ENCODE measurements around the gene MYO1B.
A peak's percentile ranks its signal among the peaks of the same experiment; 100 is the strongest.

The MYO1B gene

GRCh38 chr2:191226196-191226595 lies 19.0 kb upstream of the MYO1B start:
- no peak for DNase-seq (ENCODE audit: low spot score)

- DNase-seq (ENCODE audit: low spot score) = no peak
Observed at GRCh38 chr2:191228333-191228732, 16.9 kb upstream of the MYO1B start.

GRCh38 chr2:191228861-191229260 lies 16.3 kb upstream of the MYO1B start:
- DNase-seq (ENCODE audit: low spot score) = no peak

GRCh38 chr2:191230174-191230573 lies 15.0 kb upstream of the MYO1B start:
- no peak for DNase-seq (ENCODE audit: low spot score)

GRCh38 chr2:191231995-191232394 lies 13.2 kb upstream of the MYO1B start:
- DNase-seq (ENCODE audit: low spot score) = no peak

GRCh38 chr2:191233533-191233932 lies 11.7 kb upstream of the MYO1B start:
- no peak for DNase-seq (ENCODE audit: low spot score)

- no peak for DNase-seq (ENCODE audit: low spot score)
Observed at GRCh38 chr2:191234376-191234775, 10.8 kb upstream of the MYO1B start.

GRCh38 chr2:191240871-191241270 lies 4.3 kb upstream of the MYO1B start:
- DNase-seq (ENCODE audit: low spot score) = no peak

GRCh38 chr2:191241418-191241817 lies 3.8 kb upstream of the MYO1B start:
- no peak for DNase-seq (ENCODE audit: low spot score)

- no peak for DNase-seq (ENCODE audit: low spot score)
Observed at GRCh38 chr2:191243154-191243553, 2.0 kb upstream of the MYO1B start.

GRCh38 chr2:191244350-191244749 lies 854 bp upstream of the MYO1B start:
- DNase-seq (ENCODE audit: low spot score) = no peak

- peak; percentile 50 for DNase-seq (ENCODE audit: low spot score)
Observed at GRCh38 chr2:191245869-191246531, 796 bp downstream of the MYO1B start.

- DNase-seq (ENCODE audit: low spot score) = no peak
Observed at GRCh38 chr2:191246820-191247380, 1.7 kb downstream of the MYO1B start.

- peak; percentile 75 for DNase-seq (ENCODE audit: low spot score)
Observed at GRCh38 chr2:191247381-191248057, 2.3 kb downstream of the MYO1B start.

- DNase-seq (ENCODE audit: low spot score) = no peak
Observed at GRCh38 chr2:191249156-191249813, 4.1 kb downstream of the MYO1B start.

GRCh38 chr2:191250400-191250799 lies 5.2 kb downstream of the MYO1B start:
- DNase-seq (ENCODE audit: low spot score) = no peak

GRCh38 chr2:191250986-191251385 lies 5.8 kb downstream of the MYO1B start:
- DNase-seq (ENCODE audit: low spot score) = no peak

GRCh38 chr2:191252699-191253098 lies 7.5 kb downstream of the MYO1B start:
- DNase-seq (ENCODE audit: low spot score) = no peak

- DNase-seq (ENCODE audit: low spot score) = no peak
Observed at GRCh38 chr2:191253476-191253875, 8.3 kb downstream of the MYO1B start.

- DNase-seq (ENCODE audit: low spot score) = no peak
Observed at GRCh38 chr2:191255271-191255670, 10.1 kb downstream of the MYO1B start.

- DNase-seq (ENCODE audit: low spot score) = no peak
Observed at GRCh38 chr2:191255756-191256312, 10.6 kb downstream of the MYO1B start.

- DNase-seq (ENCODE audit: low spot score) = no peak
Observed at GRCh38 chr2:191257934-191258333, 12.7 kb downstream of the MYO1B start.

- DNase-seq (ENCODE audit: low spot score) = no peak
Observed at GRCh38 chr2:191258996-191259395, 13.8 kb downstream of the MYO1B start.
